Gastroesophageal sphincter (tissue), 3 donors: ENCODE data around the gene EXOC1.

Experiments
- CTCF ChIP-seq, 4 experiments: fragments of 200-600 bp in 2 of 4; fragments of 450-650 bp in 2 of 4; sonication (generic) in 1 of 4; IDR thresholded peaks; one replicate each; pipeline ENCODE4 v1.5.1; 2017 to 2019; ENCODE audit warnings: antibody characterized with exemption in 4 of 4, mild to moderate bottlenecking in 2 of 4, moderate library complexity in 2 of 4
- EP300 ChIP-seq: sonication (generic); formaldehyde crosslinking; IDR thresholded peaks from one replicate; pipeline ENCODE4 v1.6.1; 2017; ENCODE audit warnings: antibody characterized with exemption, mild to moderate bottlenecking
- POLR2A ChIP-seq, 2 donors: fragments of 450-650 bp; IDR thresholded peaks; one replicate each; pipeline ENCODE4 v1.6.1; 2017; ENCODE audit warnings: antibody characterized with exemption in 2 of 2, mild to moderate bottlenecking in 2 of 2, moderate library complexity in 1 of 2
- POLR2AphosphoS5 ChIP-seq: sonication (generic); formaldehyde crosslinking; IDR thresholded peaks from one replicate; pipeline ENCODE4 v1.6.1; 2017; ENCODE audit warnings: antibody characterized with exemption

- TF ChIP-seq POLR2AphosphoS5 (no peak), POLR2A (IDR thresholded peaks at IDR 0.05) (no peak), CTCF (IDR thresholded peaks at IDR 0.05) (no peak), EP300 (no peak)
Observed at GRCh38 chr4:55947254-55947882, 93.9 kb downstream of the EXOC1 start.
